Measurements from ENCODE around the gene LCN15. TPM values are rescaled to one million over a fixed set of nuclear protein-coding genes. Genes with fewer than 3 reads are reported as not detected.
"Not testable (repeated sequence)": the region's sequence is repeated elsewhere in the genome, so short reads cannot be mapped to it uniquely, and the experiment has no call there.

Gene LCN15
- total and polyA plus RNA-seq, 4 donors: 0.88 TPM; not detected in 3

- H3K27me3 ChIP-seq (ENCODE audit: control insufficient read depth in 1 of 2, insufficient read depth in 2 of 2, low read length in 1 of 2): peaks cover 0 to 2% of the 10 kb centered on the region in 2 donors
- H3K4me1 ChIP-seq (ENCODE audit: control insufficient read depth in 1 of 2, insufficient read depth in 2 of 2, low read length in 2 of 2): no peaks in the 10 kb centered on the region
- intact Hi-C loops (cut with DNase I): loop anchor here in 1 of 2 donors (5.0 kb wide), 1 partner anchor 38 kb away; the partner anchor contains the start of gene AJM1
- no peak overlapping the region for H3K27ac ChIP-seq (ENCODE audit: low read depth in 1 of 2, low read length in 2 of 2)
- 94 to 95% methylated on average over 20 of the region's 20 CpGs for WGBS, 2 donors
- DNase-seq (peak in 1 of 2 donors; percentile 65), ATAC-seq (ENCODE audit: low FRiP score) (no peak)
- H3K36me3 ChIP-seq (ENCODE audit: control insufficient read depth in 1 of 2, insufficient read depth in 2 of 2, low read length in 1 of 2): no peaks in the 10 kb centered on the region
- H3K4me3 ChIP-seq (ENCODE audit: low read length in 2 of 2): no peak overlapping the region
- no peaks in the 10 kb centered on the region for H3K9me3 ChIP-seq (ENCODE audit: control insufficient read depth, low read length)
Observed at GRCh38 chr9:136804509-136805206, 40.3 kb upstream of the LCN15 start.

DNA sequence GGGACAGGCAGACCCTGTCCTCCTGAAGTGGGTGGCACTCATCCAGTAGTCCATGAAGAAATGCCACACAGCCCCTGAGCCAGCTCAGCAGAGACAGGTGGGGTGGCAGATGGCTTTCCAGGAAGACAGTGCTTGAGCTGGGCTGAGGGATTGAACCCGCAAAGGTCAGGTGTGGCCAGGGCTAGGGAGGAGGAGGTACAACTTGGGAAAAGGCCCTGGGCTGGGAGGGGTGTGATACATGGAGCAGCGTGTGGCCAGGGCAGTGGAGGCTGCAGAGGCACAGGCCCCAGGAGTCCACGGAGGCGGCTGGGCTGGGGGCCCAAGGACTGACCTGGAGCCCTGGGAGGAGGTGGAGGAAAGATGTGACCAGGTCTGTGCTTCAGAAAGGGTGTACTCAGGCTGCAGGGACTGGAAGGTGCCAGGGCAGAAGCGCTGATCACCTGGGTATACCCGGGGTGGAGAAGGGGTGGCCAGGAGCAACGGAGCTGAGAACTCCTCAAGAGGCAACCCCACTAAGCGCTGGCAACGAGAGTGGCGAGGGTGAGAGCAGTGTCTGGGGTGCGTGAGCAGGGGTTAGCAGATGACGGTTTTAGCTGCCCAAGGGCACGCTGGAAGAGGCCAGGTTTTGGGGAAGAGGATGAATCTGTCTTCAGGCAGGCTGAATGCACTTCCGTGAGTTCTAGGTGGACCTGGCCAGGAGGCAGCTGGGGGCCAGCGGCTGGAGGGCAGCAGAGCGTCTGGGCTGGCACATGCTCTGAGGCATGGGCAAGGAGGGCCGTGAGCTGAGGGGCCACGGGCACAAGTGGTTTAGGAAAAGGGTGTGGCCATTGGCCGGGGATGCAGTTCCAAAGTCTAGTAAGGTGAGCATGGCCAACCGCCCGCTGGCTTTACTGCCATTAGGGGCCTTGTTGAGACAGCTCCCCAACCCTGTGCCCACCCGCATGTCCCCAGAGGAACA, 39.5 kb upstream of the LCN15 start:
- peaks cover 0 to 2% of the 10 kb centered on the region in 2 donors for H3K27me3 ChIP-seq (ENCODE audit: control insufficient read depth in 1 of 2, insufficient read depth in 2 of 2, low read length in 1 of 2)
- DNase-seq: peak in 1 of 2 donors; percentile 75
- H3K36me3 ChIP-seq (ENCODE audit: control insufficient read depth in 1 of 2, insufficient read depth in 2 of 2, low read length in 1 of 2): no peaks in the 10 kb centered on the region
- no peak overlapping the region for H3K4me3 ChIP-seq (ENCODE audit: low read length in 2 of 2)
- H3K4me1 ChIP-seq (ENCODE audit: control insufficient read depth in 1 of 2, insufficient read depth in 2 of 2, low read length in 2 of 2): no peaks in the 10 kb centered on the region
- H3K9me3 ChIP-seq (ENCODE audit: control insufficient read depth, low read length): no peaks in the 10 kb centered on the region
- H3K27ac ChIP-seq (ENCODE audit: low read depth in 1 of 2, low read length in 2 of 2): no peak overlapping the region
- ATAC-seq (ENCODE audit: low FRiP score): no peak
- intact Hi-C loops (cut with DNase I): no loop called here
- 95 to 96% methylated on average over 22 of the region's 22 CpGs for WGBS, 2 donors

DNA sequence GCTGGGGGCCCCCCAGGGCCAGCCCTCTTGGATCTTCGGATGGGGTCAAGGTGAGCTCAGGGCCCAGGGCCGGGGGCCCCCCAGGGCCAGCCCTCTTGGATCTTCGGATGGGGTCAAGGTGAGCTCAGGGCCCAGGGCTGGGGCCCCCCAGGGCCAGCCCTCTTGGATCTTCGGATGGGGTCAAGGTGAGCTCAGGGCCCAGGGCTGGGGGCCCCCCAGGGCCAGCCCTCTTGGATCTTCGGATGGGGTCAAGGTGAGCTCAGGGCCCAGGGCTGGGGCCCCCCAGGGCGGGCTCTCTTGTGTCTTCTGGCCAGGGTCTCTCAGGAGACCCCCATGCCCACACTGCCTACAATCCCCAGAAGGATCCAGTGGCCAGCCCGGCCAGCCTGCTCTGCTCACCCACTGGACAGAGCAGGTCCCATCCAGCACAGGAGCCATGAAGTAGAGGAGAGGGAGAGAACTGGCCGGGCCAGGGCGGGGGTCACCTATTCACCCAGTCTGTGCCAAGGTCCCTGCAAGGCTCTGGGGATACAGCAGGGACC, 38.8 kb upstream of the LCN15 start:
- intact Hi-C loops (cut with DNase I); H3K27me3 ChIP-seq (ENCODE audit: control insufficient read depth in 1 of 2, insufficient read depth in 2 of 2, low read length in 1 of 2); H3K4me3 ChIP-seq (ENCODE audit: low read length in 2 of 2); H3K4me1 ChIP-seq (ENCODE audit: control insufficient read depth in 1 of 2, insufficient read depth in 2 of 2, low read length in 2 of 2); ATAC-seq (ENCODE audit: low FRiP score); H3K9me3 ChIP-seq (ENCODE audit: control insufficient read depth, low read length); H3K27ac ChIP-seq (ENCODE audit: low read depth in 1 of 2, low read length in 2 of 2); H3K36me3 ChIP-seq (ENCODE audit: control insufficient read depth in 1 of 2, insufficient read depth in 2 of 2, low read length in 1 of 2): not testable (repeated sequence)
- DNase-seq: peak in 1 of 2 donors; percentile 54
- WGBS, 2 donors: 94 to 95% methylated on average over 7 to 8 of the region's 9 CpGs

- DNase-seq (peak in 1 of 2 donors; percentile 38), ATAC-seq (ENCODE audit: low FRiP score) (no peak)
- Histone ChIP-seq H3K4me3 (ENCODE audit: low read length in 2 of 2) (no peak overlapping the region), H3K27me3 (ENCODE audit: control insufficient read depth in 1 of 2, insufficient read depth in 2 of 2, low read length in 1 of 2) (peaks cover 0 to 2% of the 10 kb centered on the region in 2 donors), H3K27ac (ENCODE audit: low read depth in 1 of 2, low read length in 2 of 2) (no peak overlapping the region), H3K36me3 (ENCODE audit: control insufficient read depth in 1 of 2, insufficient read depth in 2 of 2, low read length in 1 of 2) (no peaks in the 10 kb centered on the region), H3K4me1 (ENCODE audit: control insufficient read depth in 1 of 2, insufficient read depth in 2 of 2, low read length in 2 of 2) (no peaks in the 10 kb centered on the region), H3K9me3 (ENCODE audit: control insufficient read depth, low read length) (no peaks in the 10 kb centered on the region)
- intact Hi-C loops (cut with DNase I): no loop called here
- WGBS, 2 donors: 79 to 93% methylated on average over 6 of the region's 6 CpGs
Observed at GRCh38 chr9:136802321-136802720, 38.0 kb upstream of the LCN15 start.

GRCh38 chr9:136799854-136800657, 35.7 kb upstream of the LCN15 start:
- ATAC-seq (ENCODE audit: low FRiP score) (peak; percentile 39), DNase-seq (peak; percentile 75 to 87)
- 0 to 1% methylated on average over 51 to 63 of the region's 63 CpGs for WGBS, 2 donors
- no peaks in the 10 kb centered on the region for H3K36me3 ChIP-seq (ENCODE audit: control insufficient read depth in 1 of 2, insufficient read depth in 2 of 2, low read length in 1 of 2)
- no peaks in the 10 kb centered on the region for H3K9me3 ChIP-seq (ENCODE audit: control insufficient read depth, low read length)
- H3K27ac ChIP-seq (ENCODE audit: low read depth in 1 of 2, low read length in 2 of 2): no peak overlapping the region
- H3K4me1 ChIP-seq (ENCODE audit: control insufficient read depth in 1 of 2, insufficient read depth in 2 of 2, low read length in 2 of 2): no peaks in the 10 kb centered on the region
- peaks cover 0 to 2% of the 10 kb centered on the region in 2 donors for H3K27me3 ChIP-seq (ENCODE audit: control insufficient read depth in 1 of 2, insufficient read depth in 2 of 2, low read length in 1 of 2)
- intact Hi-C loops (cut with DNase I): no loop called here
- no peak overlapping the region for H3K4me3 ChIP-seq (ENCODE audit: low read length in 2 of 2)

GRCh38 chr9:136799079-136799853, 34.9 kb upstream of the LCN15 start:
- H3K36me3 ChIP-seq (ENCODE audit: control insufficient read depth in 1 of 2, insufficient read depth in 2 of 2, low read length in 1 of 2): no peaks in the 10 kb centered on the region
- DNase-seq (peak; percentile 48 to 71), ATAC-seq (ENCODE audit: low FRiP score) (no peak)
- H3K9me3 ChIP-seq (ENCODE audit: control insufficient read depth, low read length): no peaks in the 10 kb centered on the region
- no peaks in the 10 kb centered on the region for H3K4me1 ChIP-seq (ENCODE audit: control insufficient read depth in 1 of 2, insufficient read depth in 2 of 2, low read length in 2 of 2)
- no peak overlapping the region for H3K27ac ChIP-seq (ENCODE audit: low read depth in 1 of 2, low read length in 2 of 2)
- H3K27me3 ChIP-seq (ENCODE audit: control insufficient read depth in 1 of 2, insufficient read depth in 2 of 2, low read length in 1 of 2): peaks cover 0 to 2% of the 10 kb centered on the region in 2 donors
- H3K4me3 ChIP-seq (ENCODE audit: low read length in 2 of 2): no peak overlapping the region
- 14 to 17% methylated on average over 34 to 35 of the region's 35 CpGs for WGBS, 2 donors
- intact Hi-C loops (cut with DNase I): no loop called here

DNA sequence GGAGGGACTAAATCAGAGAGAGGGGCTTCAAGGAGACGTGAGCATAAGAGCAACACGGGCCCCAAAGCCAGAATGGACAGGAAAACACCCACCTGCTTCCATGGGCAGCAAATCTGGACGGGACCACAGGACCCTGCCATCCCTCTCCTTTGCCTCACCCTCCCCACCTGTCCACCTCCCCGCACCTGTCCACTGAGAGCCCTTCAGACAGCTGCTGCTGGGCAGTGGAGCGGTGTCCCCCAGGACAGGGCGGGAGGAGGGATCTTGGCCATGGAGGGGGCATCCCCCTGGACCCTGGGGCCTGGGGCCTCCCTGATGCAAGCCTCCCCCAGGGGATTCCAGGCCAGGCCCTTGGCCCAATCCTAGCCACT, 34.4 kb upstream of the LCN15 start:
- Histone ChIP-seq H3K27me3 (ENCODE audit: control insufficient read depth in 1 of 2, insufficient read depth in 2 of 2, low read length in 1 of 2) (peaks cover 0 to 2% of the 10 kb centered on the region in 2 donors), H3K27ac (ENCODE audit: low read depth in 1 of 2, low read length in 2 of 2) (no peak overlapping the region), H3K36me3 (ENCODE audit: control insufficient read depth in 1 of 2, insufficient read depth in 2 of 2, low read length in 1 of 2) (no peaks in the 10 kb centered on the region), H3K4me3 (ENCODE audit: low read length in 2 of 2) (no peak overlapping the region), H3K9me3 (ENCODE audit: control insufficient read depth, low read length) (no peaks in the 10 kb centered on the region), H3K4me1 (ENCODE audit: control insufficient read depth in 1 of 2, insufficient read depth in 2 of 2, low read length in 2 of 2) (no peaks in the 10 kb centered on the region)
- ATAC-seq (ENCODE audit: low FRiP score): no peak
- WGBS, 2 donors: 82 to 91% methylated on average over 6 of the region's 6 CpGs
- intact Hi-C loops (cut with DNase I): no loop called here
- DNase-seq: peak; percentile 38 to 57
